GM12878 (cell line): Measurements from ENCODE around the gene CHCHD6. TPM values are rescaled to one million over a fixed set of nuclear protein-coding genes. Genes with fewer than 3 reads are reported as not detected.

Experiments
- ATAC-seq: fragments of 200-7000 bp; cut with Tn5 transposase; 3 replicates; pipeline ENCODE4 v1.9.1; 2020; ENCODE audit warnings: mild to moderate bottlenecking, moderate library complexity
- BruUV-seq: library from RNA; stranded (reverse); fragments of 400-500 nt; replicated peaks from 2 replicates; lab custom pipeline; 2021; lab: Mats Ljungman, UMichigan
- CTCF ChIA-PET: fragments of 300-600 bp; sonication (Branson Sonifier 250); formaldehyde crosslinking; extraction: SDS; loops from one replicate; lab custom pipeline; 2021; ENCODE audit warnings: inconsistent platforms; lab: Yijun Ruan, JAX
- POLR2A ChIA-PET: fragments of 350-600 bp; formaldehyde crosslinking; extraction: SDS; loops from one replicate; lab custom pipeline; 2021; ENCODE audit warnings: inconsistent platforms; lab: Charles Lee
- RAD21 ChIA-PET: fragments of 300-600 bp; sonication (Branson Sonifier 250); formaldehyde crosslinking; loops from one replicate; lab custom pipeline; 2023; ENCODE audit warnings: antibody characterized with exemption; ENCODE audit not compliant: unreplicated experiment; lab: Charles Lee
- SMC1A ChIA-PET: fragments of 300-600 bp; sonication (Branson Sonifier 250); formaldehyde crosslinking; loops from one replicate; lab custom pipeline; 2023; ENCODE audit not compliant: unreplicated experiment, uncharacterized antibody; lab: Charles Lee
- DNase-seq: peaks from one replicate; pipeline ENCODE4 v3.0.0-alpha.2; 2011; ENCODE audit warnings: low read depth, low spot score
- FAIRE-seq: peaks from 3 replicates; lab custom pipeline; 2011; peaks lifted over from hg19 to GRCh38; lab: Jason Lieb, UNC
- H2AFZ ChIP-seq: 2 replicates; pipeline ENCODE4 v1.6.0; 2011; ENCODE audit warnings: low read depth, low read length, control low read depth; ENCODE audit not compliant: control insufficient read depth
- H3K27ac ChIP-seq: 2 replicates; pipeline ENCODE4 v1.5.1; 2011; ENCODE audit warnings: control low read depth; ENCODE audit not compliant: control insufficient read depth, insufficient read depth
- H3K27me3 ChIP-seq, 2 experiments: replicated peaks in 1 of 2; 2 replicates each; pipeline versions ENCODE4 v1.6.0 to v1.6.1; 2011; ENCODE audit warnings: low read length in 1 of 2; ENCODE audit not compliant: control insufficient read depth in 2 of 2, insufficient read depth in 2 of 2
- H3K36me3 ChIP-seq, 2 experiments: 2 replicates each; pipeline ENCODE4 v1.5.1; 2011; ENCODE audit warnings: low read length in 1 of 2; ENCODE audit not compliant: control insufficient read depth in 2 of 2, insufficient read depth in 2 of 2
- H3K4me1 ChIP-seq: 2 replicates; pipeline ENCODE4 v1.6.1; 2011; ENCODE audit warnings: mild to moderate bottlenecking, low read length, moderate library complexity, mixed read lengths; ENCODE audit not compliant: control insufficient read depth, insufficient read depth
- H3K4me2 ChIP-seq: 2 replicates; pipeline ENCODE4 v1.6.0; 2011; ENCODE audit warnings: control low read depth; ENCODE audit not compliant: control insufficient read depth, insufficient read depth
- H3K4me3 ChIP-seq: fragments of 200-600 bp; sonication (generic); 2 replicates; pipeline ENCODE4 v1.5.1; 2016
- H3K79me2 ChIP-seq: 2 replicates; pipeline ENCODE4 v1.6.0; 2011; ENCODE audit warnings: low read length; ENCODE audit not compliant: control insufficient read depth, insufficient read depth
- H3K9ac ChIP-seq: 2 replicates; pipeline ENCODE4 v1.8.0; 2011; ENCODE audit warnings: low read length, control low read depth, mixed read lengths; ENCODE audit not compliant: control insufficient read depth, insufficient read depth
- H3K9me3 ChIP-seq: replicated peaks from 3 replicates; pipeline ENCODE4 v1.5.1; 2011; ENCODE audit warnings: mild to moderate bottlenecking, low read length; ENCODE audit not compliant: control insufficient read depth, insufficient read depth
- H4K20me1 ChIP-seq: 2 replicates; pipeline ENCODE4 v1.6.0; 2011; ENCODE audit not compliant: control insufficient read depth, insufficient read depth
- ASH2L ChIP-seq: fragments of 300-600, 200-600 bp; sonication (generic); IDR thresholded peaks from 2 replicates; pipeline ENCODE4 v1.6.1; 2017; ENCODE audit warnings: low read depth, mild to moderate bottlenecking, borderline replicate concordance
- GABPA ChIP-seq: IDR thresholded peaks from 2 replicates; pipeline ENCODE4 v1.6.1; 2014; ENCODE audit warnings: antibody characterized with exemption, low read depth, mild to moderate bottlenecking, inconsistent platforms
- MEF2B ChIP-seq: fragments of 450-650 bp; IDR thresholded peaks from 2 replicates; pipeline ENCODE4 v1.6.1; 2018; ENCODE audit warnings: mild to moderate bottlenecking, moderate library complexity; ENCODE audit not compliant: partially characterized antibody, poor library complexity, severe bottlenecking
- MTA2 ChIP-seq: fragments of 450-650 bp; IDR thresholded peaks from 2 replicates; pipeline ENCODE4 v1.6.1; 2016; ENCODE audit warnings: low read depth, mild to moderate bottlenecking, moderate library complexity
- MTA3 ChIP-seq: IDR thresholded peaks from 2 replicates; pipeline ENCODE4 v1.6.1; 2012; ENCODE audit warnings: low read length, inconsistent platforms, borderline replicate concordance
- MYB ChIP-seq: fragments of 150-350 bp; IDR thresholded peaks from 2 replicates; pipeline ENCODE4 v1.6.1; 2014; ENCODE audit warnings: mild to moderate bottlenecking, low read depth, low read length, borderline replicate concordance
- NR2C1 ChIP-seq: fragments of 450-650 bp; IDR thresholded peaks from 2 replicates; pipeline ENCODE4 v1.6.1; 2017; ENCODE audit warnings: antibody characterized with exemption, mild to moderate bottlenecking, moderate library complexity
- POLR2AphosphoS5 ChIP-seq: IDR thresholded peaks from 2 replicates; pipeline ENCODE4 v1.6.1; 2011; ENCODE audit warnings: mild to moderate bottlenecking, low read length, inconsistent platforms
- SP1 ChIP-seq: IDR thresholded peaks from one replicate; pipeline ENCODE4 v1.6.1; 2011; ENCODE audit warnings: low read depth, low read length
- SREBF2 ChIP-seq: IDR thresholded peaks from 2 replicates; pipeline ENCODE4 v1.6.1; 2012; ENCODE audit warnings: mild to moderate bottlenecking, low read length
- SUPT20H ChIP-seq: IDR thresholded peaks from 2 replicates; pipeline ENCODE4 v1.6.1; 2011; ENCODE audit warnings: low read depth, mild to moderate bottlenecking, low read length, moderate library complexity, borderline replicate concordance; ENCODE audit not compliant: control insufficient read depth
- YBX1 ChIP-seq: fragments of 450-650 bp; IDR thresholded peaks from 2 replicates; pipeline ENCODE4 v1.6.1; 2016; ENCODE audit warnings: antibody characterized with exemption
- ZNF207 ChIP-seq: fragments of 450-650 bp; IDR thresholded peaks from 2 replicates; pipeline ENCODE4 v1.6.1; 2014; ENCODE audit warnings: antibody characterized with exemption, mild to moderate bottlenecking, borderline replicate concordance
- ZSCAN29 ChIP-seq: fragments of 450-650 bp; IDR thresholded peaks from 2 replicates; pipeline ENCODE4 v1.6.1; 2017; ENCODE audit warnings: mild to moderate bottlenecking, moderate library complexity
- ZZZ3 ChIP-seq: IDR thresholded peaks from 2 replicates; pipeline ENCODE4 v1.6.1; 2011; ENCODE audit warnings: low read depth; ENCODE audit not compliant: control insufficient read depth, insufficient read length
- whole genome bisulfite sequencing: methylation state at CpG from one replicate; pipeline ENCODE4 v1.1.6; 2016; ENCODE audit warnings: low lambda C conversion rate; ENCODE audit not compliant: insufficient replicate concordance, insufficient coverage; ENCODE audit errors: missing lambda C conversion rate; 5-methylcytosine and 5-hydroxymethylcytosine counted together
- in situ Hi-C: fragments of 300-500 bp; cut with MboI; formaldehyde crosslinking; loops from 9 replicates; pipeline ENCODE4 v1.14.3; 2018; ENCODE audit warnings: mixed read lengths
- intact Hi-C: fragments of 100-400 bp; cut with micrococcal nuclease; formaldehyde crosslinking; loops from one replicate; pipeline ENCODE4 v1.14.2; 2022; ENCODE audit not compliant: unreplicated experiment
- polyA plus RNA-seq, 11 experiments: library from polyadenylated mRNA; depleted of rRNA in 4 of 11; unstranded in 6 of 11; stranded (reverse) in 5 of 11; fragments of >200 nt; fragmentation: Nextera tagmentation in 4 of 11; fragmentation: Illumina TruSeq in 1 of 11; extraction: Ambion mirVana in 4 of 11; extraction: Trizol in 1 of 11; gene quantifications; 1 replicate in 1 of 11; 2 replicates in 10 of 11; pipeline versions ENCODE4 v1.2.1 to v1.2.3, GENCODE V29; 2011 to 2016; ENCODE audit warnings: inconsistent platforms in 2 of 11, missing spikeins in 2 of 11, low read depth in 1 of 11
- total RNA-seq, 4 experiments: library from RNA; depleted of rRNA in 3 of 4; stranded (reverse); fragments of >200 nt in 3 of 4; fragmentation: Illumina TruSeq in 1 of 4; extraction: Trizol in 1 of 4; gene quantifications; 2 replicates each; pipeline versions ENCODE4 v1.2.1 to v1.2.3, GENCODE V29; 2013 to 2021
- TF ChIP-seq, protein P1 (sequence below), 3 experiments: IDR thresholded peaks in 2 of 3; conservative IDR thresholded peaks in 1 of 3; 2 replicates each; pipeline ENCODE4 v1.5.1; 2011; ENCODE audit warnings: low read depth in 3 of 3, low read length in 3 of 3, mild to moderate bottlenecking in 3 of 3, control low read depth in 2 of 3, moderate library complexity in 2 of 3, inconsistent platforms in 1 of 3, mixed read lengths in 1 of 3; ENCODE audit not compliant: control insufficient read depth in 2 of 3, insufficient read depth in 1 of 3; ENCODE audit errors: extremely low read depth in 1 of 3

Gene CHCHD6
- total and polyA plus RNA-seq, 10 of the 15 experiments (the other 5 are each of a cell fraction or from before 2014, with no cell fraction given): 2.7 to 16.7 (median 12.3) TPM

DNA sequence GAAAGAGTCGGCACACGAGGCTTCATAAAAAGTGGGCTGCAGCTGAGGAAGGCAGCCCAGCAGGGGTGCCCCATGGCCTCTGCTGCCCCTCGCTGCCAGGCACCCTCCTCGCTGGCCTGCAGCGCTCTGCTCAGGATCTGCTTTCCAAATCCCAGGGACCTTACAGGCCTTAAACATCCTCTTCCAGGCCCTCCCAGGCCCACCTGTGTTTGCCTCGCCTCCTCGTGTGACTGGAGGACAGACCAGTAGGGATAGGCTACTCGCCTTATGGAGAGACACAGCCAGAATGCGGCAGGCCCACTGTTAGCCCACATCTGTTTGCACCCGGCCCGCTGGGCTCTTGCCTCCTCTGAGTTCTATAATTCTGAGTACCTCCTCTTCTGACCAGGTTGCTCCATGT lies 154.4 kb downstream of the CHCHD6 start:
- no peak for TF ChIP-seq MYB
- TF ChIP-seq YBX1: no peak
- TF ChIP-seq, protein P1, sequence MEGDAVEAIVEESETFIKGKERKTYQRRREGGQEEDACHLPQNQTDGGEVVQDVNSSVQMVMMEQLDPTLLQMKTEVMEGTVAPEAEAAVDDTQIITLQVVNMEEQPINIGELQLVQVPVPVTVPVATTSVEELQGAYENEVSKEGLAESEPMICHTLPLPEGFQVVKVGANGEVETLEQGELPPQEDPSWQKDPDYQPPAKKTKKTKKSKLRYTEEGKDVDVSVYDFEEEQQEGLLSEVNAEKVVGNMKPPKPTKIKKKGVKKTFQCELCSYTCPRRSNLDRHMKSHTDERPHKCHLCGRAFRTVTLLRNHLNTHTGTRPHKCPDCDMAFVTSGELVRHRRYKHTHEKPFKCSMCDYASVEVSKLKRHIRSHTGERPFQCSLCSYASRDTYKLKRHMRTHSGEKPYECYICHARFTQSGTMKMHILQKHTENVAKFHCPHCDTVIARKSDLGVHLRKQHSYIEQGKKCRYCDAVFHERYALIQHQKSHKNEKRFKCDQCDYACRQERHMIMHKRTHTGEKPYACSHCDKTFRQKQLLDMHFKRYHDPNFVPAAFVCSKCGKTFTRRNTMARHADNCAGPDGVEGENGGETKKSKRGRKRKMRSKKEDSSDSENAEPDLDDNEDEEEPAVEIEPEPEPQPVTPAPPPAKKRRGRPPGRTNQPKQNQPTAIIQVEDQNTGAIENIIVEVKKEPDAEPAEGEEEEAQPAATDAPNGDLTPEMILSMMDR (IDR thresholded peaks at IDR 0.05 in 2 of 3, conservative IDR thresholded peaks at IDR 0.05 in 1 of 3; ENCODE audit: control insufficient read depth in 2 of 3, extremely low read depth in 1 of 3, insufficient read depth in 1 of 3, low read depth in 3 of 3, low read length in 3 of 3): no peak
- no peak for TF ChIP-seq GABPA
- TF ChIP-seq MTA3: no peak
- no peak for TF ChIP-seq SUPT20H
- TF ChIP-seq SREBF2: no peak
- TF ChIP-seq MTA2: no peak
- TF ChIP-seq SP1: no peak
- no peak for TF ChIP-seq ASH2L
- TF ChIP-seq MEF2B: no peak
- TF ChIP-seq ZSCAN29: no peak
- no peak for TF ChIP-seq ZNF207
- no peak for TF ChIP-seq ZZZ3
- TF ChIP-seq POLR2AphosphoS5: no peak
- TF ChIP-seq NR2C1: no peak

More for the DNA sequence above, 154.4 kb downstream of the CHCHD6 start:
- FAIRE-seq (no peak), DNase-seq (no peak), ATAC-seq (no peak)
- ChIA-PET CTCF (no interaction called here), SMC1A (no interaction called here), POLR2A (no interaction called here), RAD21 (no interaction called here)
- Histone ChIP-seq H2AFZ (no peak overlapping the region), H3K9me3 (no peaks in the 10 kb centered on the region), H4K20me1 (no peaks in the 10 kb centered on the region), H3K4me2 (no peak overlapping the region), H3K27me3 (no peaks in the 10 kb centered on the region), H3K27ac (no peak overlapping the region), H3K36me3 (no peaks in the 10 kb centered on the region; a peak in 1 of 4 replicates), H3K79me2 (no peaks in the 10 kb centered on the region), H3K4me3 (no peak overlapping the region), H3K9ac (no peak overlapping the region), H3K4me1 (no peaks in the 10 kb centered on the region)
- 91% methylated on average over 11 of the region's 11 CpGs for WGBS
- intact Hi-C loops: no loop called here
- BruUV-seq: no TSS peak
- in situ Hi-C loops: no loop called here
